ENCODE measurements around the gene ENO1.
"Not testable (repeated sequence)": the region's sequence is repeated elsewhere in the genome, so short reads cannot be mapped to it uniquely, and the experiment has no call there.

The ENO1 gene

DNA sequence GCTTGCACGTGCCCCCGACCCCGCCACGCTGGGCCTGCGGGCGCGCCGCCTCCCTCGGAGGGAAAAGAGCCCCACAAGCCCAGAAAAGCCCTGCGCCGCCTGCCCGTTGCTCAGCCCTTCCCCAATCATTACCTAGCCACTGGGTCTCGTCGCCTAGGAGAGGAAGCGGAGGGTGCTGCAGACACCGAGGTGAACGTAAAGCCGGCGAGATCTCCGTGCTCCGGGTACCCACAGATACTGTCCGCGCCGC, at the start of gene ENO1:
Gene ENO1, minus strand, starts transcription at position 239 of the 250 bp plus-strand sequence. CDS start 3,778 bp downstream, outside the sequence.
- no peak for DNase-seq

GRCh38 chr1:8926707-8927694, 48.5 kb upstream of the ENO1 start:
- no peak for DNase-seq

DNA sequence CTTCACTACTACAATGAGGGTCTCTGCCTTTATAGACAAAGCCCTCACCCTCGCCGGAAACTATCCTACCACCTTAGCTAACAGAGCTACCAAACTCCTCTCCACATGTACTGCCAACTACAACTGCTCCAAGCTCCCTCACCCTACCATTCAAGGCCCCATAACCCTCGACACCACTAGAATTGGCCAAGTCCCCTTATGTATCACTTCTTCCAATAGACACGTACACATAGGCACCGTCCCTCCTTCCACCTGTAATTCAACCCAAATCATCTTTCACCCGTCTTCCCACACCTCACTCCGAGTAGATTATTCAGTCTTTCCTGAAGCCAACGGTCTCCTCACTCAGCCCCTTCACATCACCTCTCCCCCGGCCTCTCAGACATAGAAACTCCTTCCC, 47.5 kb upstream of the ENO1 start:
- DNase-seq = no peak

DNA sequence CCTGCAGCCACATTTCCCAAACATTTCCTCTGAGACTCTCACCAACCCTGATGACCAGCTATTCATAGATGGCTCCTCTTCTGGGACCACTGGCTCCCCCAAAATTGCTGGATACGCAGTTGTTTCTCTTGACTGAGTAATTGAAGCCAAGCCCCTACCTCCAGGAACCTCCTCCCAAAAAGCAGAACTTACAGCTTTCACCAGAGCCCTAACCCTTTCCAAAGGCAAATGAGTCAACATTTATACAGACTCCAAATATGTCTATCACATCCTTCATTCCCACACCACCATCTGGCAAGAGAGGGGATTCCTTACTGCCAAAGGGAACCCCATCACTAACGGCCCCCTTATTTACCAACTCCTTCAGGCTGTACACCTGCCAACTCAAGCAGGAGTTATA, 46.9 kb upstream of the ENO1 start:
- no peak for DNase-seq

- no peak for DNase-seq
Measured at GRCh38 chr1:8922962-8923361, 44.5 kb upstream of the ENO1 start.

GRCh38 chr1:8917536-8917935, 39.0 kb upstream of the ENO1 start:
- DNase-seq = not testable (repeated sequence)

- no peak for DNase-seq
Measured at GRCh38 chr1:8915446-8915845, 37.0 kb upstream of the ENO1 start.

DNA sequence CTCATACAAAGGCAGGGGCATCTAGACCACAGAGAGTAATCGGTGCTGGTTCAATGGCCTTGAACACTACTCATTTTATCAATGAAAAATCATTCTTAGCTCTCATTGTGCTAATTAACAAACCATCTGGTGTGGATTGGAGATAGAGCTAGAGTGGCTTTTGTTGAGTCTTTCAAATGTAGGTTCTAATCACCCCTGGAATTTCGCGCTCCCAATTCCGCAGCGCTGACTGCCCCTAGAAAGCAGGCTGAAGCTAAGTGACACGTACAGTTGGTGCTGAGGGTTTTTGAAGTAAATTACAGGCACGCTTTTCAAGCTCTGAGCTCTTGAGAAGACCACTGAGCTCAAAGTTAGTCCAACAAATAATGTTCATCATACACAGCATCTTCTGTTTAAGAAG, 36.0 kb upstream of the ENO1 start:
- no peak for DNase-seq

DNA sequence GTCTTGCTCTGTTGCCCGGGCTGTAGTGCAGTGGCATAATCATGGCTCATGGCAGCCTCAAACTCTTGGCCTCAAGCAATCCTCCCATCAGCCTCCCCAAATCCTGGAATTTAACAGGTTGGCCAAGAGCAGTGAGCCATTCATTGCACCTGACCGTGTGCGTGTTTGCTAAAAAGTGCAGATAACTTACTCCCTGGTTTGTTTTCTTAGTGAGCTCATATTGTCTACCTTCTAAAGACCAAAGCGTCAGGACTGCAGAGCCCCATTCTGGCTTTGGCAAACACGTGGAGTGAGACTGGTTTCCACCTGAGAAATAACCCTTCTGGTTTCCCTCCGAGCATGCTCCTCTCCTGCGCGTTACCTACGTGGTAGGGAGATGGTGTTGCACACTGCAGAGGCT, 35.0 kb upstream of the ENO1 start:
- DNase-seq = no peak

GRCh38 chr1:8911416-8912309, 33.2 kb upstream of the ENO1 start:
- no peak for DNase-seq

DNA sequence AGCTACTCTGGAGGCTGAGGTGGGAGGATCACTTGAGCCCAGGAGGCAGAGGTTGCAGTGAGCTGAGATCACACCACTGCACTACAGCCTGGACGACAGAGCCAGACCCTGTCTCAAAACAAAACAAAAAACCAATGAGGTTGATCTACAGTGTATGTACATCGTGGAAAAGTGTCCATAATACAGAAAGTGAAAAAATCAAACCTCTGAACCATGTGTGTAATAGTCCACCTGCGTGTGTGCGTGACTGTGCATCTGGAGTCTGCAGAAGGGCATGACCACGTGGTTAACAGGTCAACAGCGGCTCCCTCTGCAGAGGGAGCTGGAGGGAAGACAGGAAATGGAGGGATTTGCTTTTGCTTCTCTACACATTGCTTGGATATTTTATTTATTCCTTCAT, 32.4 kb upstream of the ENO1 start:
- no peak for DNase-seq

DNA sequence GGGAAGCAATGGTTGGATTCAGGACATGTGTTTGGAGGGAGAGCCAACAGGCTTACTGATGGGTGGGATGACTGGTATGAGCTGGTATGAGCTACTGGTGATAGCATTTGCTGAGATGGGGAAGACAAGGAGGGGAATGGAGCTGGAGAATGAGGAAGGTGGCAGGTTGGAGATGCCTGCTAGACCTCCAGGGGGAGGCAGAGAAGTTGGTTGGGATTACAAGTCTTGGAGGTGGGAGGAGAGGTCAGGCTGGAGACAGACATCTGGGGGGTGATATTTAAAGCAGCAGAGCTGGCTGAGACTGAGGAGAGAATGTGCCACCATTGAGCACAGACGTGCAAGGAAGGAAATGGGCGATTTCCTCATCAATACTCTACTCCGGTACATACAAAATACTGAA, 31.8 kb upstream of the ENO1 start:
- DNase-seq = no peak

DNA sequence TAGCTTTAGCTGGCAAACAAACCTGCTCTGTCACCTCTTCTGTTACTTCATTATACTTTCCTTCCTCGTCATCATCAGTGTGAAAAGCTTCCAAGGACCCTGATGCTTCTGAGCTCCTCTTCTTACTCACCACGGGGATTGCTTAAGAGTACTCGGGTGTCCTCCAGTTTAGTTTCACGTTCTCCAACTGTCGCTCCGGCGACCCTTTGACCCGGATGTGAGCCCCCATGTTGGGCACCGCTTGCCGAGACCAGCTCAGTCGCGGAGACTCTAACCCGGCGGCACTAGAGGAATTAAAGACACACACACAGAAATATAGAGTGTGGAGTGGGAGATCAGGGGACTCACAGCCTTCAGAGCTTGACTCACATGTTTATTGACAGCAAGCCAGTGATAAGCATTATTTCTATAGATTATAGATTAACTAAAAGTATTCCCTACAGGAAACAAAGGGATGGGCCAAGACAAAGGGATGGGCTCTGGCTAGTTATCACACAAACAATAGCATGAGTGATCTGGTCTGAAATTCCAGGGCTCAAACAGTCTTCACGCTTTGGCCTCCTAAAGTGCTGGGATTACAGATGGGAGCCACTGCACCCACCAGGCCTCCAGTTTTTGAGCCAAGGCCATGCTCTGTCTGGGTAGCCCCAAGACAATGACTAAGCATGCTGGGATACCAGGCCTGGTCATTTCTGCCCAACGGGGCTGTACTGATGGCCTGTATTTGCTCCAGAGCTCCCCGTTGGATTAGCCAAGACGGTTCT, 30.1 kb upstream of the ENO1 start:
- DNase-seq = no peak

DNA sequence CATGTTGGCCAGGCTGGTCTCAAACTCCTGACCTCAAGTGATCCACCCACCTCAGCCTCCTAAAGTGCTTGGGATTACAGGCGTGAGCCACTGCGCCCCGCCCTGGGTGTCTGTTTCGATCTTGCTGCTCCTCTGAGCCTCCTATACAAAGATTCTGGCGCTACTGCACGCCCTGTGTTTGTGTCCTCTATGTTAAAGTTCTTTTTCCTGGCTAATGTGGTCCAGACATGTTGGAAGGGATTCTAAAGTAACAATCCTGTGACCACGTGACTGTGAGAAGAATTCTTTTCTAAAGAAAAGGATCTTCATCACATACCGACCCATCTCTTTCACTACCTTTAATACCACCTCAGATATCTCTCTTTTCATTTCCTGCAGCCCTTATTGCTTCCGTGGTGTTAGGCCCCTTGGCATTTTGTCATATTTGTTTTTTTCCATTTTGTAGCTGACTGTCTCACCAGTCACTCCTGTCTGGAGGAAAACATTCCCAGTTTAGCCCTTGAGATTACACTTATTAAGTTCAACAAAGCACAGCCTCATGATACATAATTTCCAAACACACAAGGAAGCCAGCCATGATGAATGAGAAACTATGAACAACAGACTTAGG, 27.2 kb upstream of the ENO1 start:
- peak; percentile 59 for DNase-seq

- DNase-seq = peak; percentile 97
Measured at GRCh38 chr1:8903908-8904650, 25.6 kb upstream of the ENO1 start.

- DNase-seq = no peak
Measured at GRCh38 chr1:8903410-8903809, 24.9 kb upstream of the ENO1 start.

DNA sequence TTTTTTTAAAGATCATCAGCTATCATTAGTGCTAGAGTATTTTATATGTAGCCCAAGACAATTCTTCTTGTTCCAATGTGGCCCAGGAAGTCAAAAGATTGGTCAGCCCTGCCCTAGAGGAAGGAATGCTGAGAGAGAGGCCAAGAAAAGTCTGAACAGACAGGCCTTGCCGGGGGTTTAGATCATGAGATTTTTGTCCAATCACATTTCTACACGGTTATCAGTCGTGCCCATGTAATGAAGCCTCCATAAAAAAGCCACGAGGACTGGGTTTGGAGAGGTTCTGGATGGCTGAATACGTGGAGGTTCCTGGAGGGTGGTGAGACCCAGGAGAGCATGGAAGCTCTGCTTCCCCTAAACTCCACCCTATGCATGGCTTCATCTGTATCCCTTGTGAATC, 24.3 kb upstream of the ENO1 start:
- DNase-seq = peak; percentile 64

DNA sequence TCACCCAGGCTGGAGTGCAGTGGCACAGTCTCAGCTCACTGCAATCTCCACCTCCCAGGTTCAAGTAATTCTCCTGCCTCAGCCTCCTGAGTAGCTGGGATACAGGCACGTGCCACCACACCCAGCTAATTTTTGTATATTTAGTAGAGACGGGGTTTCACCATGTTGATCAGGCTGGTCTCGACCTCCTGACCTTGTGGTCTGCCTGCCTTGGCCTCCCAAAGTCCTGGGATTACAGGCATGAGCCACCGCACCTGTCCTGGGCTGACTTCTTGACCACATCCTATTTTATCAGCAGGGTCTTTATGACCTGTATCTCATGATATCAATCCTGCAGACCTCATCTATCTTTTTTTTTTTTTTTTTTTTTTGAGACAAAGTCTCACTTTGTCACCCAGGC, 22.2 kb upstream of the ENO1 start:
- DNase-seq = not testable (repeated sequence)

DNA sequence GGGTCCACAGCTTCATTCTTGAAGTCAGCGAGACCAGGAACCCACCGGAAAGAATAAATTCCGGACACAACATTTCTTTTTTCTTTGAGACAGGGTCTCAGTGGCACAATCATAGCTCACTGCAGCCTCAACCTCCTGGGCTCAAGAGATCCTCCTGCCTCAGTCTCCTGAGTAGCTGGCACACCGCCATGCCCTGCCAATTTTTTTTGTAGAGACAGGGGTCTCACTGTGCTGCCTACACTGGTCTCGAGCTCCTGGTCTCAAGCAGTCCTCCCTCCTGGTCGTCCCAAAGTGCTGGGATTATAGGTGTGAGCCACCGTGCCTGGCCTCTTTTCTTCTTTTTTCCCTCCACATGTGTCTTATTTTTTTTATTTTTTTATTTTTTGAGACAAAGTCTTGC, 20.6 kb upstream of the ENO1 start:
- no peak for DNase-seq

DNA sequence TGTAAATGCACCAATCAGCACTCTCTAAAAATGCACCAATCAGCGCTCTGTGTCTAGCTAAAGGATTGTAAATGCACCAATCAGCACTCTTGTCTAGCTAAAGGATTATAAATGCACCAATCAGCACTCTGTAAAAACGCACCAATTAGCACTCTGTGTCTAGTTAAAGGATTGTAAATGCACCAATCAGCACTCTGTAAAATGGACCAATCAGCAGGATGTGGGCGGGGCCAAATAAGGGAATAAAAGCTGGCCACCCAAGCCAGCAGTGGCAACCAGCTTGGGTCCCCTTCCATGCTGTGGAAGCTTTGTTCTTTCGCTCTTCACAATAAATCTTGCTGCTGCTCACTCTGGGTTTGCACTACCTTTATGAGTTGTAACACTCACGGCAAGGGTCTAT, 19.9 kb upstream of the ENO1 start:
- DNase-seq = not testable (repeated sequence)

- DNase-seq = not testable (repeated sequence)
Measured at GRCh38 chr1:8897505-8897904, 19.0 kb upstream of the ENO1 start.

- DNase-seq = not testable (repeated sequence)
Measured at GRCh38 chr1:8896775-8897174, 18.3 kb upstream of the ENO1 start.
